Activated naive CD8-positive, alpha-beta T cell treated with anti-CD3 and anti-CD28 coated beads for 36 hours (primary cell): ENCODE data around the gene PRDM2. TPM values are rescaled to one million over a fixed set of nuclear protein-coding genes. Genes with fewer than 3 reads are reported as not detected.
"Not testable (repeated sequence)": the region's sequence is repeated elsewhere in the genome, so short reads cannot be mapped to it uniquely, and the experiment has no call there.

Source experiments
- DNase-seq: peaks from one replicate; pipeline ENCODE4 v3.0.0; 2021
- H3K27ac Mint-ChIP-seq: one replicate; pipeline ENCODE4 v1.8.0; 2022; ENCODE audit warnings: mild to moderate bottlenecking, moderate library complexity, mixed read lengths
- H3K27me3 Mint-ChIP-seq: one replicate; pipeline ENCODE4 v1.8.0; 2022; ENCODE audit warnings: mild to moderate bottlenecking, mixed read lengths
- H3K36me3 Mint-ChIP-seq: one replicate; pipeline ENCODE4 v1.8.0; 2021; ENCODE audit warnings: mild to moderate bottlenecking, mixed read lengths
- H3K4me1 Mint-ChIP-seq: one replicate; pipeline ENCODE4 v1.8.0; 2021; ENCODE audit warnings: mixed read lengths
- H3K4me3 Mint-ChIP-seq: one replicate; pipeline ENCODE4 v1.8.0; 2022; ENCODE audit warnings: mild to moderate bottlenecking, moderate library complexity, mixed read lengths
- H3K9me3 Mint-ChIP-seq: one replicate; pipeline ENCODE4 v1.8.0; 2022; ENCODE audit warnings: mixed read lengths
- total RNA-seq, 2 experiments: library from RNA; stranded (reverse); gene quantifications; one replicate each; pipeline ENCODE4 v1.2.3, GENCODE V29; 2021

The PRDM2 gene
- total RNA-seq, 2 experiments from 2014 or later: 47.3 to 57.5 TPM

- no peak for DNase-seq
- peaks cover 7% of the 10 kb centered on the region for H3K27me3 Mint-ChIP-seq
- H3K36me3 Mint-ChIP-seq: no peaks in the 10 kb centered on the region
- H3K4me1 Mint-ChIP-seq: no peaks in the 10 kb centered on the region
- no peak overlapping the region for H3K27ac Mint-ChIP-seq
- no peak overlapping the region for H3K4me3 Mint-ChIP-seq
- no peaks in the 10 kb centered on the region for H3K9me3 Mint-ChIP-seq
Measured at GRCh38 chr1:13683206-13683605, 16.8 kb upstream of the PRDM2 start.

GRCh38 chr1:13687151-13687715 is 12.8 kb upstream of the PRDM2 start:
- H3K27me3 Mint-ChIP-seq: peaks cover 9% of the 10 kb centered on the region
- H3K36me3 Mint-ChIP-seq: no peaks in the 10 kb centered on the region
- H3K9me3 Mint-ChIP-seq: no peaks in the 10 kb centered on the region
- DNase-seq: no peak
- H3K27ac Mint-ChIP-seq: no peak overlapping the region
- no peaks in the 10 kb centered on the region for H3K4me1 Mint-ChIP-seq
- H3K4me3 Mint-ChIP-seq: no peak overlapping the region

DNA sequence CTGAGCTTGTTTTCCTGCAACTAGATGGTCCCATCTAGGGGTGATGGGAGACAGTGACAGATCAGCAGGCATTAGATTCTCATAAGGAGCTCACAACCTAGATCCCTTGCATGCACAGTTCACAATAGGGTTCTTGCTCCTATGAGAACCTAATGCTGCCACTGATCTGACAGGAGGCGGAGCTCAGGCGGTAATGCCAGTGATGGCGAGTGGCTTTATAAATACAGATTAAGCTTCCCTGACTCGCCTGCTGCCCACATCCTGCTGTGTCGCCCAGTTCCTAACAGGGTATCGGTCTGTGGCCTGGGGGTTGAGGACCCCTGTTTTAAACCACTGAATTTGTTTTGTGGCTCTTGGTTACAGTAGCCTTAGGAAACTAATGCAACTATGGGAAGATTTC is 6.9 kb upstream of the PRDM2 start:
- not testable (repeated sequence) for H3K4me3 Mint-ChIP-seq, H3K27me3 Mint-ChIP-seq, H3K4me1 Mint-ChIP-seq, H3K36me3 Mint-ChIP-seq, H3K27ac Mint-ChIP-seq, H3K9me3 Mint-ChIP-seq, DNase-seq

DNA sequence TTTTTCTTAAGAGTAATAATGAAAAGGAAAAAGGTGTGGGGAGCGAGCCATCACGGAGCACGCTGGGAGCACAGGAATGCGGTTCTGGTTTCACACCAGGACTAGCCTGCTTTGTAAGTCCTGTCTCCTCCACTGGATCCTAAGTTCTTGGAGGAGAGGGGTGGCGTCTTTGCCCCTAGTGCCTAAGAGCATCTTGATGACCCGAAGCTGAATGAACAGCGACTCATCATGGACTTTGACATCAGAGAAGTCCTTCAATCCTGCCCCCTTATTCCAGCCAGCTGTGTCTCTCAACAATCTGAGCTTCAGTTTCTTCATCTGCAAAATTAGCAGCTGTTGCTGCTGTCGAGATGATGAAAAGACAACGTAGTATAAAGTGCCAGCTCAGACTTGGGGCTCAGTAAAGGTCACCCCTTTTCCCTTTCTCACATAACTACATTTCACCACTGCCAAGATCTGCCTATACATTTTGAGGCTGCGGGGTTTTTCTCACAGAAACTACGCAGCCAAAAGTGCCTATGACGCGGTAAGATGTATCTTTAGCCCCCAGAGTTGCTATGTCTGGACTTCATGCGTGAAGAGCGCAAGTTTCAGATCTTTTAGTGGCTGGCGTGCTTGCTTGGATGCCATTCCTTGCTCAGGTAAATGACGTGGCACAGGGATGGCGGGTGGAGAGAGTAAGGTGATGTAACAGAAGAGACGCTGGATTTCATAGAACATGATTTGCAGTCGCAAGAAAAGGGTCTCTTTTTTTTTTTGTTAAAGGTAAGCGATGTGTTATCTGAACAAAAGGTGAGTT is 4.9 kb upstream of the PRDM2 start:
- Mint-ChIP-seq H3K4me3 (no peak overlapping the region), H3K9me3 (peaks cover 5% of the 10 kb centered on the region), H3K4me1 (peaks cover 8% of the 10 kb centered on the region), H3K27me3 (no peaks in the 10 kb centered on the region), H3K27ac (no peak overlapping the region), H3K36me3 (peaks cover 8% of the 10 kb centered on the region)
- DNase-seq: no peak

GRCh38 chr1:13697738-13698137 is 2.2 kb upstream of the PRDM2 start:
- no peaks in the 10 kb centered on the region for H3K27me3 Mint-ChIP-seq
- peak overlapping the region; percentile 20 for H3K4me3 Mint-ChIP-seq
- H3K9me3 Mint-ChIP-seq: peaks cover 5% of the 10 kb centered on the region
- no peak overlapping the region for H3K27ac Mint-ChIP-seq
- DNase-seq: no peak
- H3K4me1 Mint-ChIP-seq: peaks cover 25% of the 10 kb centered on the region
- peaks cover 8% of the 10 kb centered on the region for H3K36me3 Mint-ChIP-seq

- H3K36me3 Mint-ChIP-seq: peaks cover 13% of the 10 kb centered on the region
- H3K9me3 Mint-ChIP-seq: peaks cover 5% of the 10 kb centered on the region
- H3K4me3 Mint-ChIP-seq: peak overlapping the region; percentile 77
- DNase-seq: no peak
- H3K27me3 Mint-ChIP-seq: no peaks in the 10 kb centered on the region
- peaks cover 34% of the 10 kb centered on the region for H3K4me1 Mint-ChIP-seq
- peak overlapping the region; percentile 87 for H3K27ac Mint-ChIP-seq
Measured at GRCh38 chr1:13699510-13699909, 478 bp upstream of the PRDM2 start.

GRCh38 chr1:13700521-13701270 is 708 bp downstream of the PRDM2 start:
- Mint-ChIP-seq H3K27me3 (no peaks in the 10 kb centered on the region), H3K27ac (peak overlapping the region; percentile 96), H3K4me3 (peak overlapping the region; percentile 91), H3K4me1 (peaks cover 45% of the 10 kb centered on the region), H3K36me3 (peaks cover 22% of the 10 kb centered on the region), H3K9me3 (peaks cover 5% of the 10 kb centered on the region)
- no peak for DNase-seq

- Mint-ChIP-seq H3K27ac (peak overlapping the region; percentile 96), H3K36me3 (peaks cover 26% of the 10 kb centered on the region), H3K9me3 (peaks cover 5% of the 10 kb centered on the region), H3K4me3 (peak overlapping the region; percentile 91), H3K27me3 (no peaks in the 10 kb centered on the region), H3K4me1 (peaks cover 50% of the 10 kb centered on the region)
- DNase-seq: no peak
Measured at GRCh38 chr1:13701271-13701640, 1.3 kb downstream of the PRDM2 start.

- peak; percentile 70 for DNase-seq
- Mint-ChIP-seq H3K4me1 (peaks cover 59% of the 10 kb centered on the region), H3K27ac (peak overlapping the region; percentile 79), H3K4me3 (peak overlapping the region; percentile 67), H3K9me3 (peaks cover 4% of the 10 kb centered on the region), H3K27me3 (no peaks in the 10 kb centered on the region), H3K36me3 (peaks cover 28% of the 10 kb centered on the region)
Measured at GRCh38 chr1:13702425-13703127, 2.6 kb downstream of the PRDM2 start.

DNA sequence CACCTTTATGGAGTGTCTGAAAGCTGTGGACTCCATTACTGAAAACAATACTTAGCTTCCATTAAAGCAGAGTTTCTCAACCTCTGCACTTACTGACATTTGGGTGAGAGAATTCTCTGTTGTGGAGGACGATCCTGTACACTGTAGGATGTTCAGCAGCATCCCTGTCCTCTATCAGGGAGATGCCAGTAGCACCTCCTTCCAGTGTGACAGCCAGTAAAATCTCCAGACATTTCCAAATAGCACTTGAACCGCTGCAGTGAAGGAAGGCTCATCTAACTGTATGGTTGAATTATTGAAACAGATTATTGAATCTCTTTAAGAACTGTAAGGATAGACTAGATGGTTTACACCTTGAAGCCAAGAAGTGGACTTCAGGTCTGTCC is 3.1 kb downstream of the PRDM2 start:
- Mint-ChIP-seq H3K27me3 (no peaks in the 10 kb centered on the region), H3K36me3 (peaks cover 27% of the 10 kb centered on the region), H3K4me1 (peaks cover 64% of the 10 kb centered on the region), H3K27ac (peak overlapping the region; percentile 79), H3K4me3 (peak overlapping the region; percentile 67), H3K9me3 (peaks cover 3% of the 10 kb centered on the region)
- no peak for DNase-seq

- Mint-ChIP-seq H3K36me3 (peaks cover 24% of the 10 kb centered on the region), H3K27ac (peak overlapping the region; percentile 79), H3K4me1 (peaks cover 71% of the 10 kb centered on the region), H3K27me3 (no peaks in the 10 kb centered on the region), H3K4me3 (no peak overlapping the region), H3K9me3 (peaks cover 3% of the 10 kb centered on the region)
- DNase-seq: no peak
Measured at GRCh38 chr1:13703558-13704490, 3.8 kb downstream of the PRDM2 start.

GRCh38 chr1:13706046-13706445 is 6.1 kb downstream of the PRDM2 start:
- peaks cover 22% of the 10 kb centered on the region for H3K36me3 Mint-ChIP-seq
- H3K4me1 Mint-ChIP-seq: peaks cover 73% of the 10 kb centered on the region
- no peaks in the 10 kb centered on the region for H3K27me3 Mint-ChIP-seq
- H3K4me3 Mint-ChIP-seq: peak overlapping the region; percentile 53
- H3K9me3 Mint-ChIP-seq: no peaks in the 10 kb centered on the region
- peak overlapping the region; percentile 40 for H3K27ac Mint-ChIP-seq
- DNase-seq: no peak

GRCh38 chr1:13707164-13707563 is 7.2 kb downstream of the PRDM2 start:
- no peaks in the 10 kb centered on the region for H3K9me3 Mint-ChIP-seq
- H3K27ac Mint-ChIP-seq: no peak overlapping the region
- H3K4me3 Mint-ChIP-seq: no peak overlapping the region
- no peak for DNase-seq
- H3K27me3 Mint-ChIP-seq: no peaks in the 10 kb centered on the region
- H3K36me3 Mint-ChIP-seq: peaks cover 24% of the 10 kb centered on the region
- peaks cover 73% of the 10 kb centered on the region for H3K4me1 Mint-ChIP-seq

GRCh38 chr1:13708380-13708982 is 8.5 kb downstream of the PRDM2 start:
- H3K27me3 Mint-ChIP-seq: no peaks in the 10 kb centered on the region
- DNase-seq: no peak
- H3K4me1 Mint-ChIP-seq: peaks cover 75% of the 10 kb centered on the region
- H3K27ac Mint-ChIP-seq: peak overlapping the region; percentile 13
- H3K9me3 Mint-ChIP-seq: no peaks in the 10 kb centered on the region
- H3K36me3 Mint-ChIP-seq: peaks cover 23% of the 10 kb centered on the region
- peak overlapping the region; percentile 20 for H3K4me3 Mint-ChIP-seq
